ENCODE measurements around the gene HCCS.

HCCS gene

DNA sequence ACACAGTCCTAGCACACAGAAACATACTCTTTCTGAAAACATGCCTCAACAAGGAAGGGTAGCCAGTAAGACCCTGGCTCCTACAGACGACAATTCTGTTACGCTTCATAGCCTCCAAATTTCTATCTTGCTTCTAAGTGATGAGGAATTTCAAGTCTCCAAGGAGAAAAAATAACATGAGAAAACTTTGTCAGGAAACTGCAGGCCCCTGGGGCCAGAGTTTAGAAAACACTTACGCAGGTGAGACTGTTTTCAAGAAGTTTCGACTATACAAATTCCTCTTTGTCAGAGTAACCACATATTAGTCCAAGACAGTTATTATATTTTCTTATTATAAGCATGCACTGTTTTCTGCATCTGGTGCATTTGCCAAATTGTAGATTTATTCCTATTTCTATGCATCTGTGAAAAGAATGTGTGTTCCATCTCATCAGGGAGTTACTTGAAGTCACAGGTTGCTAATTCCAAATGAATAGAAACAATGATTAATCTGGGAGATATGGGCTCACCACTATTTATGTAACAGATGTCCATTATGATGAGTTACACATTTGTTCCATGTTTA, 30.3 kb upstream of the HCCS start:
- ATAC-seq, result no peak
- TF ChIP-seq ARNTL (CRISPR knock-in tag; IDR thresholded peaks at IDR 0.05; ENCODE audit: borderline replicate concordance, low read depth), result no peak
- TF ChIP-seq RARB (CRISPR knock-in tag; IDR thresholded peaks at IDR 0.05), result no peak
- TF ChIP-seq TSHZ2 (CRISPR knock-in tag; IDR thresholded peaks at IDR 0.05), result no peak
- TF ChIP-seq BACH2 (CRISPR knock-in tag; IDR thresholded peaks at IDR 0.05; ENCODE audit: borderline replicate concordance), result no peak
- TF ChIP-seq TCF4 (CRISPR knock-in tag; IDR thresholded peaks at IDR 0.05; ENCODE audit: borderline replicate concordance), result no peak
- no peak for TF ChIP-seq PPARA (CRISPR knock-in tag; IDR thresholded peaks at IDR 0.05; ENCODE audit: borderline replicate concordance)
- TF ChIP-seq ZNF565 (CRISPR knock-in tag; conservative IDR thresholded peaks at IDR 0.05; ENCODE audit: low read depth), result no peak
- no peak for TF ChIP-seq TOX (CRISPR knock-in tag; IDR thresholded peaks at IDR 0.05; ENCODE audit: borderline replicate concordance)
- no peak for TF ChIP-seq ISL1 (CRISPR knock-in tag; IDR thresholded peaks at IDR 0.05)
- TF ChIP-seq OSR1 (CRISPR knock-in tag; IDR thresholded peaks at IDR 0.05), result no peak
- no peak for TF ChIP-seq GLIS3 (CRISPR knock-in tag; IDR thresholded peaks at IDR 0.05)
- no peak for TF ChIP-seq SNAI2 (CRISPR knock-in tag; IDR thresholded peaks at IDR 0.05)
- TF ChIP-seq ESRRG (CRISPR knock-in tag; IDR thresholded peaks at IDR 0.05), result no peak
- TF ChIP-seq ZC3H10 (CRISPR knock-in tag; IDR thresholded peaks at IDR 0.05), result no peak
- no peak for TF ChIP-seq ZFP30 (CRISPR knock-in tag; IDR thresholded peaks at IDR 0.05)
- TF ChIP-seq, protein P1, sequence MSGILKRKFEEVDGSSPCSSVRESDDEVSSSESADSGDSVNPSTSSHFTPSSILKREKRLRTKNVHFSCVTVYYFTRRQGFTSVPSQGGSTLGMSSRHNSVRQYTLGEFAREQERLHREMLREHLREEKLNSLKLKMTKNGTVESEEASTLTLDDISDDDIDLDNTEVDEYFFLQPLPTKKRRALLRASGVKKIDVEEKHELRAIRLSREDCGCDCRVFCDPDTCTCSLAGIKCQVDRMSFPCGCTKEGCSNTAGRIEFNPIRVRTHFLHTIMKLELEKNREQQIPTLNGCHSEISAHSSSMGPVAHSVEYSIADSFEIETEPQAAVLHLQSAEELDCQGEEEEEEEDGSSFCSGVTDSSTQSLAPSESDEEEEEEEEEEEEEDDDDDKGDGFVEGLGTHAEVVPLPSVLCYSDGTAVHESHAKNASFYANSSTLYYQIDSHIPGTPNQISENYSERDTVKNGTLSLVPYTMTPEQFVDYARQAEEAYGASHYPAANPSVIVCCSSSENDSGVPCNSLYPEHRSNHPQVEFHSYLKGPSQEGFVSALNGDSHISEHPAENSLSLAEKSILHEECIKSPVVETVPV (CRISPR knock-in tag; IDR thresholded peaks at IDR 0.05), result no peak
- TF ChIP-seq POU6F1 (CRISPR knock-in tag; IDR thresholded peaks at IDR 0.05; ENCODE audit: borderline replicate concordance, low read depth), result no peak
- TF ChIP-seq, protein P2, sequence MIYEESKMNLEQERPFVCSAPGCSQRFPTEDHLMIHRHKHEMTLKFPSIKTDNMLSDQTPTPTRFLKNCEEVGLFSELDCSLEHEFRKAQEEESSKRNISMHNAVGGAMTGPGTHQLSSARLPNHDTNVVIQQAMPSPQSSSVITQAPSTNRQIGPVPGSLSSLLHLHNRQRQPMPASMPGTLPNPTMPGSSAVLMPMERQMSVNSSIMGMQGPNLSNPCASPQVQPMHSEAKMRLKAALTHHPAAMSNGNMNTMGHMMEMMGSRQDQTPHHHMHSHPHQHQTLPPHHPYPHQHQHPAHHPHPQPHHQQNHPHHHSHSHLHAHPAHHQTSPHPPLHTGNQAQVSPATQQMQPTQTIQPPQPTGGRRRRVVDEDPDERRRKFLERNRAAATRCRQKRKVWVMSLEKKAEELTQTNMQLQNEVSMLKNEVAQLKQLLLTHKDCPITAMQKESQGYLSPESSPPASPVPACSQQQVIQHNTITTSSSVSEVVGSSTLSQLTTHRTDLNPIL (CRISPR knock-in tag; IDR thresholded peaks at IDR 0.05; ENCODE audit: low read depth), result no peak
- no peak for TF ChIP-seq ZNF8 (CRISPR knock-in tag; IDR thresholded peaks at IDR 0.05)
- no peak for TF ChIP-seq ZNF70 (CRISPR knock-in tag; IDR thresholded peaks at IDR 0.05)

DNA sequence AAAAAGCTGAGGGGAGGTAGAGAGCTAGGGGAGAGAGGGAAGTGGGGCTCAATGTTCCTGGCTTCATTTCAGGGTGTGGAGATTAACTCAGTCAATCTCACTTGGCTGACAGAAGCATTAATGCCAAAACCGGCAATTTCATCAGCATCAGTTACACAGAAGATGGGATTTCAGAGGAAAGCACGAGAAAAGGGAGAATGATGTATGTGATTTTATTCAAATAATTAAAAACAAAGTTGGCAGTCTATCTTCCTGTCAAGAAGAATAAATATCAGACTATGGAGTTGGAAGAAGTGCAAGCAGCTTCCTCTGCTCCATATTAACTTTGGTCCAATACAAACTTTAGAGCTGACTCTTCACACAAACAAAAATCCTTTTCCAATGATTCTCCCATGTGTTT, 29.6 kb upstream of the HCCS start:
- ATAC-seq, result no peak
- TF ChIP-seq TSHZ2 (CRISPR knock-in tag; IDR thresholded peaks at IDR 0.05), result no peak

DNA sequence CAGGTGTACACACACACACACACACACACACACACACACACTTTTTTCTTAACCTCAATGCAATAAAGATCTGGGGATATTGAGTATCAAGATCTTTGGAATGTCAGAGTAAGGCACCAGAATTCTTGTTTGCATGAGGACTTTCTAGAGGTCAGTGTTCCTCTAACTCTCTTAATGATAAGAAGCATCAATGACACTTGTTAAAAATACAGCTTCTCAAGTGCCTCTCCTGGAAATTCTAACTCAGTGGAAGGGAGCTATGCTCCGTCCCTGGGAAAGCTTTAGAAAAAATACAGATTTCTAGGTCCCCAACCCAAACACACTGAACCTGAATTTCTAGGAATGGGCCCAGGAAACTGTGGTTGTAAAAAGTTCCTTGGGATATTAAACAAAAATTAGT, 25.8 kb upstream of the HCCS start:
- ATAC-seq, result no peak
- TF ChIP-seq ZC3H10 (CRISPR knock-in tag; IDR thresholded peaks at IDR 0.05) (no peak), OSR1 (CRISPR knock-in tag; IDR thresholded peaks at IDR 0.05) (no peak), ZFP30 (CRISPR knock-in tag; IDR thresholded peaks at IDR 0.05) (no peak), ESRRG (CRISPR knock-in tag; IDR thresholded peaks at IDR 0.05) (no peak), ZNF70 (CRISPR knock-in tag; IDR thresholded peaks at IDR 0.05) (no peak), TSHZ2 (CRISPR knock-in tag; IDR thresholded peaks at IDR 0.05) (no peak), PPARA (CRISPR knock-in tag; IDR thresholded peaks at IDR 0.05; ENCODE audit: borderline replicate concordance) (no peak), TOX (CRISPR knock-in tag; IDR thresholded peaks at IDR 0.05; ENCODE audit: borderline replicate concordance) (no peak), GLIS3 (CRISPR knock-in tag; IDR thresholded peaks at IDR 0.05) (no peak)
- TF ChIP-seq, protein P3, sequence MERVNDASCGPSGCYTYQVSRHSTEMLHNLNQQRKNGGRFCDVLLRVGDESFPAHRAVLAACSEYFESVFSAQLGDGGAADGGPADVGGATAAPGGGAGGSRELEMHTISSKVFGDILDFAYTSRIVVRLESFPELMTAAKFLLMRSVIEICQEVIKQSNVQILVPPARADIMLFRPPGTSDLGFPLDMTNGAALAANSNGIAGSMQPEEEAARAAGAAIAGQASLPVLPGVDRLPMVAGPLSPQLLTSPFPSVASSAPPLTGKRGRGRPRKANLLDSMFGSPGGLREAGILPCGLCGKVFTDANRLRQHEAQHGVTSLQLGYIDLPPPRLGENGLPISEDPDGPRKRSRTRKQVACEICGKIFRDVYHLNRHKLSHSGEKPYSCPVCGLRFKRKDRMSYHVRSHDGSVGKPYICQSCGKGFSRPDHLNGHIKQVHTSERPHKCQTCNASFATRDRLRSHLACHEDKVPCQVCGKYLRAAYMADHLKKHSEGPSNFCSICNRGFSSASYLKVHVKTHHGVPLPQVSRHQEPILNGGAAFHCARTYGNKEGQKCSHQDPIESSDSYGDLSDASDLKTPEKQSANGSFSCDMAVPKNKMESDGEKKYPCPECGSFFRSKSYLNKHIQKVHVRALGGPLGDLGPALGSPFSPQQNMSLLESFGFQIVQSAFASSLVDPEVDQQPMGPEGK (CRISPR knock-in tag; IDR thresholded peaks at IDR 0.05; ENCODE audit: borderline replicate concordance), result no peak
